ENCODE results near the gene SMURF2.
"Not testable (repeated sequence)": the region's sequence is repeated elsewhere in the genome, so short reads cannot be mapped to it uniquely, and the experiment has no call there.

DNA sequence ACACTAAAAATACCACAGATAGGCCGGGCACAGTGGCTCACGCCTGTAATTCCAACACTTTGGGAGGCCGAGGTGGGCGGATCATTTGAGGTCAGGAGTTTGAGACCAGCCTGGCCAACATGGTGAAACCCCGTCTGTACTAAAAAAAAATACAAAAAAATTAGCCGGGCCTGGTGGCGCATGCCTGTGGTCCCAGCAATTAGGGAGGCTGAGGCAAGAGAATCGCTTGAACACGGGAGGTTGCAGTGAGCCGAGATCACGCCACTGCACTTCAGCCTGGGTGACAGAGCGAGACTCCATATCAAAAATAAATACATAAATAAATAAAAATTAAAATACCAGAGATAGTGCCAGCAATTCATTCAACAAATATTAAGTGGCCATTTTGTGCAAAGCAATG, 1.7 kb upstream of the SMURF2 start:
- TF ChIP-seq, protein P1, sequence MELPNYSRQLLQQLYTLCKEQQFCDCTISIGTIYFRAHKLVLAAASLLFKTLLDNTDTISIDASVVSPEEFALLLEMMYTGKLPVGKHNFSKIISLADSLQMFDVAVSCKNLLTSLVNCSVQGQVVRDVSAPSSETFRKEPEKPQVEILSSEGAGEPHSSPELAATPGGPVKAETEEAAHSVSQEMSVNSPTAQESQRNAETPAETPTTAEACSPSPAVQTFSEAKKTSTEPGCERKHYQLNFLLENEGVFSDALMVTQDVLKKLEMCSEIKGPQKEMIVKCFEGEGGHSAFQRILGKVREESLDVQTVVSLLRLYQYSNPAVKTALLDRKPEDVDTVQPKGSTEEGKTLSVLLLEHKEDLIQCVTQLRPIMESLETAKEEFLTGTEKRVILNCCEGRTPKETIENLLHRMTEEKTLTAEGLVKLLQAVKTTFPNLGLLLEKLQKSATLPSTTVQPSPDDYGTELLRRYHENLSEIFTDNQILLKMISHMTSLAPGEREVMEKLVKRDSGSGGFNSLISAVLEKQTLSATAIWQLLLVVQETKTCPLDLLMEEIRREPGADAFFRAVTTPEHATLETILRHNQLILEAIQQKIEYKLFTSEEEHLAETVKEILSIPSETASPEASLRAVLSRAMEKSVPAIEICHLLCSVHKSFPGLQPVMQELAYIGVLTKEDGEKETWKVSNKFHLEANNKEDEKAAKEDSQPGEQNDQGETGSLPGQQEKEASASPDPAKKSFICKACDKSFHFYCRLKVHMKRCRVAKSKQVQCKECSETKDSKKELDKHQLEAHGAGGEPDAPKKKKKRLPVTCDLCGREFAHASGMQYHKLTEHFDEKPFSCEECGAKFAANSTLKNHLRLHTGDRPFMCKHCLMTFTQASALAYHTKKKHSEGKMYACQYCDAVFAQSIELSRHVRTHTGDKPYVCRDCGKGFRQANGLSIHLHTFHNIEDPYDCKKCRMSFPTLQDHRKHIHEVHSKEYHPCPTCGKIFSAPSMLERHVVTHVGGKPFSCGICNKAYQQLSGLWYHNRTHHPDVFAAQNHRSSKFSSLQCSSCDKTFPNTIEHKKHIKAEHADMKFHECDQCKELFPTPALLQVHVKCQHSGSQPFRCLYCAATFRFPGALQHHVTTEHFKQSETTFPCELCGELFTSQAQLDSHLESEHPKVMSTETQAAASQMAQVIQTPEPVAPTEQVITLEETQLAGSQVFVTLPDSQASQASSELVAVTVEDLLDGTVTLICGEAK (IDR thresholded peaks at IDR 0.05) = not testable (repeated sequence)
- TF ChIP-seq, protein P1 (CRISPR knock-in tag; IDR thresholded peaks at IDR 0.05) = not testable (repeated sequence)
- TF ChIP-seq EP300 (IDR thresholded peaks at IDR 0.05; ENCODE audit: low read length); MXI1 (IDR thresholded peaks at IDR 0.05; ENCODE audit: low read depth, low read length); ZNF23 (CRISPR knock-in tag; IDR thresholded peaks at IDR 0.05); SIN3A (IDR thresholded peaks at IDR 0.05; ENCODE audit: borderline replicate concordance in 2 of 2, control insufficient read depth in 1 of 2, low read depth in 2 of 2, low read length in 2 of 2); BRD9 (IDR thresholded peaks at IDR 0.05; ENCODE audit: low read depth, partially characterized antibody); FOXM1 (IDR thresholded peaks at IDR 0.05; ENCODE audit: low read depth); FOXM1 (CRISPR knock-in tag; IDR thresholded peaks at IDR 0.05; ENCODE audit: low read depth); IFI16 (CRISPR knock-in tag; IDR thresholded peaks at IDR 0.05); ZNF165 (CRISPR knock-in tag; IDR thresholded peaks at IDR 0.05; ENCODE audit: borderline replicate concordance); ZNF561 (CRISPR knock-in tag; conservative IDR thresholded peaks at IDR 0.05): not testable (repeated sequence)
- TF ChIP-seq, protein P2, sequence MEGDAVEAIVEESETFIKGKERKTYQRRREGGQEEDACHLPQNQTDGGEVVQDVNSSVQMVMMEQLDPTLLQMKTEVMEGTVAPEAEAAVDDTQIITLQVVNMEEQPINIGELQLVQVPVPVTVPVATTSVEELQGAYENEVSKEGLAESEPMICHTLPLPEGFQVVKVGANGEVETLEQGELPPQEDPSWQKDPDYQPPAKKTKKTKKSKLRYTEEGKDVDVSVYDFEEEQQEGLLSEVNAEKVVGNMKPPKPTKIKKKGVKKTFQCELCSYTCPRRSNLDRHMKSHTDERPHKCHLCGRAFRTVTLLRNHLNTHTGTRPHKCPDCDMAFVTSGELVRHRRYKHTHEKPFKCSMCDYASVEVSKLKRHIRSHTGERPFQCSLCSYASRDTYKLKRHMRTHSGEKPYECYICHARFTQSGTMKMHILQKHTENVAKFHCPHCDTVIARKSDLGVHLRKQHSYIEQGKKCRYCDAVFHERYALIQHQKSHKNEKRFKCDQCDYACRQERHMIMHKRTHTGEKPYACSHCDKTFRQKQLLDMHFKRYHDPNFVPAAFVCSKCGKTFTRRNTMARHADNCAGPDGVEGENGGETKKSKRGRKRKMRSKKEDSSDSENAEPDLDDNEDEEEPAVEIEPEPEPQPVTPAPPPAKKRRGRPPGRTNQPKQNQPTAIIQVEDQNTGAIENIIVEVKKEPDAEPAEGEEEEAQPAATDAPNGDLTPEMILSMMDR (IDR thresholded peaks at IDR 0.05 in 2 of 3, conservative IDR thresholded peaks at IDR 0.05 in 1 of 3; ENCODE audit: insufficient read depth in 2 of 3, low read depth in 1 of 3, low read length in 3 of 3) = not testable (repeated sequence)
- TF ChIP-seq, protein P3, sequence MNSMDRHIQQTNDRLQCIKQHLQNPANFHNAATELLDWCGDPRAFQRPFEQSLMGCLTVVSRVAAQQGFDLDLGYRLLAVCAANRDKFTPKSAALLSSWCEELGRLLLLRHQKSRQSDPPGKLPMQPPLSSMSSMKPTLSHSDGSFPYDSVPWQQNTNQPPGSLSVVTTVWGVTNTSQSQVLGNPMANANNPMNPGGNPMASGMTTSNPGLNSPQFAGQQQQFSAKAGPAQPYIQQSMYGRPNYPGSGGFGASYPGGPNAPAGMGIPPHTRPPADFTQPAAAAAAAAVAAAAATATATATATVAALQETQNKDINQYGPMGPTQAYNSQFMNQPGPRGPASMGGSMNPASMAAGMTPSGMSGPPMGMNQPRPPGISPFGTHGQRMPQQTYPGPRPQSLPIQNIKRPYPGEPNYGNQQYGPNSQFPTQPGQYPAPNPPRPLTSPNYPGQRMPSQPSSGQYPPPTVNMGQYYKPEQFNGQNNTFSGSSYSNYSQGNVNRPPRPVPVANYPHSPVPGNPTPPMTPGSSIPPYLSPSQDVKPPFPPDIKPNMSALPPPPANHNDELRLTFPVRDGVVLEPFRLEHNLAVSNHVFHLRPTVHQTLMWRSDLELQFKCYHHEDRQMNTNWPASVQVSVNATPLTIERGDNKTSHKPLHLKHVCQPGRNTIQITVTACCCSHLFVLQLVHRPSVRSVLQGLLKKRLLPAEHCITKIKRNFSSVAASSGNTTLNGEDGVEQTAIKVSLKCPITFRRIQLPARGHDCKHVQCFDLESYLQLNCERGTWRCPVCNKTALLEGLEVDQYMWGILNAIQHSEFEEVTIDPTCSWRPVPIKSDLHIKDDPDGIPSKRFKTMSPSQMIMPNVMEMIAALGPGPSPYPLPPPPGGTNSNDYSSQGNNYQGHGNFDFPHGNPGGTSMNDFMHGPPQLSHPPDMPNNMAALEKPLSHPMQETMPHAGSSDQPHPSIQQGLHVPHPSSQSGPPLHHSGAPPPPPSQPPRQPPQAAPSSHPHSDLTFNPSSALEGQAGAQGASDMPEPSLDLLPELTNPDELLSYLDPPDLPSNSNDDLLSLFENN (IDR thresholded peaks at IDR 0.05; ENCODE audit: low read depth in 2 of 2, low read length in 2 of 2) = not testable (repeated sequence)
- TF ChIP-seq, protein P4, sequence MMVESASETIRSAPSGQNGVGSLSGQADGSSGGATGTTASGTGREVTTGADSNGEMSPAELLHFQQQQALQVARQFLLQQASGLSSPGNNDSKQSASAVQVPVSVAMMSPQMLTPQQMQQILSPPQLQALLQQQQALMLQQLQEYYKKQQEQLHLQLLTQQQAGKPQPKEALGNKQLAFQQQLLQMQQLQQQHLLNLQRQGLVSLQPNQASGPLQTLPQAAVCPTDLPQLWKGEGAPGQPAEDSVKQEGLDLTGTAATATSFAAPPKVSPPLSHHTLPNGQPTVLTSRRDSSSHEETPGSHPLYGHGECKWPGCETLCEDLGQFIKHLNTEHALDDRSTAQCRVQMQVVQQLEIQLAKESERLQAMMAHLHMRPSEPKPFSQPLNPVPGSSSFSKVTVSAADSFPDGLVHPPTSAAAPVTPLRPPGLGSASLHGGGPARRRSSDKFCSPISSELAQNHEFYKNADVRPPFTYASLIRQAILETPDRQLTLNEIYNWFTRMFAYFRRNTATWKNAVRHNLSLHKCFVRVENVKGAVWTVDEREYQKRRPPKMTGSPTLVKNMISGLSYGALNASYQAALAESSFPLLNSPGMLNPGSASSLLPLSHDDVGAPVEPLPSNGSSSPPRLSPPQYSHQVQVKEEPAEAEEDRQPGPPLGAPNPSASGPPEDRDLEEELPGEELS (CRISPR knock-in tag; IDR thresholded peaks at IDR 0.05; ENCODE audit: borderline replicate concordance) = not testable (repeated sequence)

All from K562 (cell line).